NB4 (cell line): ENCODE data around the gene MX1.
"Not testable (repeated sequence)": the region's sequence is repeated elsewhere in the genome, so short reads cannot be mapped to it uniquely, and the experiment has no call there.

Source experiments
- DNase-seq: peaks from one replicate; pipeline ENCODE4 v3.0.0; 2010; ENCODE audit warnings: low read depth
- H3K4me3 ChIP-seq: one replicate; pipeline ENCODE4 v1.5.1; 2011; ENCODE audit warnings: mild to moderate bottlenecking, low read depth, low read length, moderate library complexity
- CTCF ChIP-seq: IDR thresholded peaks from one replicate; pipeline ENCODE4 v1.5.1; 2012; ENCODE audit warnings: low read depth, low read length
- MYC ChIP-seq: IDR thresholded peaks from 2 replicates; pipeline ENCODE4 v1.6.1; 2011; ENCODE audit warnings: low read depth, low read length
- POLR2A ChIP-seq: IDR thresholded peaks from 2 replicates; pipeline ENCODE4 v1.6.1; 2011; ENCODE audit warnings: mild to moderate bottlenecking; ENCODE audit not compliant: insufficient read length; ENCODE audit errors: extremely low read depth
- TF ChIP-seq, protein P1 (sequence below): IDR thresholded peaks from 2 replicates; pipeline ENCODE4 v1.6.1; 2011; ENCODE audit warnings: low read depth, low read length

MX1 gene

DNA sequence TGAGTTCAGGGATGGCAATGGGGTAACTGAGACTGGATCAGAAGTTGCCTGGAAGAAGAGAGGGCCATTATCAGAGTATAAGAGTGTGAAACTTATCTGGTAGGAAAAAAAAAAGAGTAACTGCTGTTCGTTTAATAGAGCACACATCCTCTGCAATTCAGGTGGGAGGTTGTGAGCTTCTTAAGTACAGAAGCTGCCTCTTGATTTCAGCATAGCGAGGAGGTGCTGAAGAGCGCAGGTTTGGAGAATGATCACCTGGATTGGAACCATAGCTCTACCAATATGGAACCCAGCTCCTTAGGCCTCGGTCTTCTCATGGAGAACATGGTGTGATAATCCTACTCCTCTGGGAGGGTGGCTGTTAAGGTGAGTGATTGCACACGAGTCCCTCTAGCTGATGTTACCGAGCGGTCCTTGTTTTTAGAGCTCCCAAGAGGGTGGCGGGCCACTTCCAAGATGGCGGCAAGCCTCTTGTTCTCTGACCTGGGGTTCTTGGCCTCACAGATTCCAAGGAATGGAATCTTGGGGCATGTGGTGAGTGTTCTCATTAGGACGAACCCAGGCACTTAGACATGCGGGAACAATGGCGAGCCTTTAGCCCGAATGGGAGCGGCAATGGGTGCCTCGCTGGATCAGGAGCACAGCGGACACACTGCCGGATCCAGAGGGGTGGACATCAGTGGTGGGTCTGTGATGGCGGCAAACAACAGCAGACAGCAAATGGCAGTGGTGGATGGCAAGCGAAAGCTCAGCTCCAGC lies 3.3 kb upstream of the MX1 start:
- DNase-seq = no peak
- TF ChIP-seq POLR2A = no peak
- TF ChIP-seq CTCF = no peak
- no peak overlapping the region for H3K4me3 ChIP-seq

GRCh38 chr21:41423305-41423636 lies 2.8 kb upstream of the MX1 start:
- DNase-seq = peak; percentile 11
- not testable (repeated sequence) for H3K4me3 ChIP-seq

GRCh38 chr21:41425588-41425953 lies 468 bp upstream of the MX1 start:
- no peak for DNase-seq
- no peak overlapping the region for H3K4me3 ChIP-seq
- TF ChIP-seq, protein P1, sequence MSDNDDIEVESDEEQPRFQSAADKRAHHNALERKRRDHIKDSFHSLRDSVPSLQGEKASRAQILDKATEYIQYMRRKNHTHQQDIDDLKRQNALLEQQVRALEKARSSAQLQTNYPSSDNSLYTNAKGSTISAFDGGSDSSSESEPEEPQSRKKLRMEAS = no peak
- TF ChIP-seq POLR2A (no peak), CTCF (no peak), MYC (no peak)

DNA sequence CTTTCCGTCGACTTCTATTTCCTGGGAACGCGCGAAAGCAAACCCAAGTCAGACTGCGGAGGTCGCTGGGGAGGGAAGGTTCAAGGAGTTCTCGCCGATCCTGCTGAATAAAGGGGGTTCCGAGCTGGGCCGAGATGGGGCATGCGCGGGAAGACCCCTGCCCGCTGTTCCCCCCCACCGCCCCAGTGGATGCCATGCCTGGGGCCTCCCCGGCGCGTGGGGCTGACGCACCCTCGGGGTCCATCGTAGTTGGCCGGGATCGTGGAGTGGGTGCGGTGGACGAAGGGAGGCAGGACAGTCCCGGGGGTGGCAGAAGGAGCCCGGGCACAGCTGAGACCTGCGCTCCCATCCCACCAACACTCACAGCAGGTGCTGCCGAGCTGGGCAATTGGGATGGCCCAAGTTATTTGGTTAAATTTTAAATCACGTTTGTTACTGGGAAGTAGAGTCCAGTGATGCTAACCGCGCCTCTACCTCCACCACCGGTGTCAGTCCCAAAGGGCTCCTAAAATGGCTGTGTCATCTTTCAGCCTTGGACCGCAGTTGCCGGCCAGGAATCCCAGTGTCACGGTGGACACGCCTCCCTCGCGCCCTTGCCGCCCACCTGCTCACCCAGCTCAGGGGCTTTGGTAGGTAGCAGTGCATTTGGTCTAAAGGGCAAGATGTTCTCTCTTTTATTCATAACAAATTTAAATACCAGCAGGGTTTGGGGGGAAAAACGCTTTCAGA lies 801 bp downstream of the MX1 start:
- no peak overlapping the region for H3K4me3 ChIP-seq
- no peak for DNase-seq

DNA sequence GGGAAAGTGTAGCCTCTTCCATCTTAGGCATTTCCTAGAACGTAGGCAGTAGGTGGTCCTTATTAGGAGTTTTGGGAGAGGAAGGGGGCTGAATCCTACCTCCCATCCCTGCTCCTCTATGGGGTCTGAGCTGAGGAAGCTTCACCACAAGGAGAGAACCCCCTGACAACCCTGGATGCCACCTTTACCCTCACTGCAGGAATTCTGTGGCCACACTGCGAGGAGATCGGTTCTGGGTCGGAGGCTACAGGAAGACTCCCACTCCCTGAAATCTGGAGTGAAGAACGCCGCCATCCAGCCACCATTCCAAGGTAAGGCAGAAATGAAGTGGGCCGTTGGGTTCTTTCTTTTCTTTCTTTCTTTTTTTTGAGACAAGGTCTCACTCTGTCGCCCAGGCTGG lies 1.5 kb downstream of the MX1 start:
- H3K4me3 ChIP-seq = no peak overlapping the region
- no peak for TF ChIP-seq MYC
- TF ChIP-seq, protein P1 = no peak
- TF ChIP-seq POLR2A = no peak
- no peak for TF ChIP-seq CTCF
- DNase-seq = no peak

More for the DNA sequence above, 801 bp downstream of the MX1 start:
- no peak for TF ChIP-seq MYC
- TF ChIP-seq POLR2A = no peak
- no peak for TF ChIP-seq CTCF
- TF ChIP-seq, protein P1 = no peak

GRCh38 chr21:41428311-41428710 lies 2.3 kb downstream of the MX1 start:
- H3K4me3 ChIP-seq = no peak overlapping the region
- no peak for DNase-seq
- TF ChIP-seq, protein P1 = no peak
- TF ChIP-seq CTCF = no peak
- TF ChIP-seq MYC = no peak
- no peak for TF ChIP-seq POLR2A
